H9 (cell line): Measurements from ENCODE around the gene PLXND1. TPM values are rescaled to one million over a fixed set of nuclear protein-coding genes. Genes with fewer than 3 reads are reported as not detected.

ENCODE experiments used
- DNase-seq: peaks from one replicate; pipeline ENCODE4 v3.0.0-alpha.2; 2017
- H2AFZ ChIP-seq: one replicate; pipeline ENCODE4 v1.6.1; 2013; ENCODE audit warnings: mild to moderate bottlenecking, low read length, control low read depth, moderate library complexity
- H2AK5ac ChIP-seq: 2 replicates; pipeline ENCODE4 v1.6.1; 2013; ENCODE audit warnings: low read length, control low read depth, mixed read lengths; ENCODE audit not compliant: insufficient read length
- H2BK120ac ChIP-seq: one replicate; pipeline ENCODE4 v1.6.1; 2013; ENCODE audit warnings: low read depth, mild to moderate bottlenecking, low read length, control low read depth, inconsistent platforms; ENCODE audit not compliant: poor library complexity, severe bottlenecking
- H2BK12ac ChIP-seq: 2 replicates; pipeline ENCODE4 v1.6.1; 2013; ENCODE audit warnings: low read length, control low read depth, mixed read lengths, low read depth; ENCODE audit not compliant: insufficient read length
- H2BK15ac ChIP-seq: 2 replicates; pipeline ENCODE4 v1.6.1; 2013; ENCODE audit warnings: low read depth, low read length, control low read depth
- H2BK20ac ChIP-seq: one replicate; pipeline ENCODE4 v1.6.1; 2013; ENCODE audit warnings: low read depth, mild to moderate bottlenecking, low read length, control low read depth, inconsistent platforms; ENCODE audit not compliant: poor library complexity, severe bottlenecking
- H2BK5ac ChIP-seq: 2 replicates; pipeline ENCODE4 v1.6.1; 2013; ENCODE audit warnings: low read length, control low read depth, mixed read lengths; ENCODE audit not compliant: insufficient read length
- H3K14ac ChIP-seq: 2 replicates; pipeline ENCODE4 v1.6.1; 2013; ENCODE audit warnings: low read length, control low read depth; ENCODE audit not compliant: insufficient read depth
- H3K18ac ChIP-seq: 2 replicates; pipeline ENCODE4 v1.6.1; 2013; ENCODE audit warnings: low read depth, mild to moderate bottlenecking, mixed read lengths, low read length, control low read depth; ENCODE audit not compliant: insufficient read length
- H3K23ac ChIP-seq: 2 replicates; pipeline ENCODE4 v1.6.1; 2013; ENCODE audit warnings: low read length, control low read depth, mixed read lengths, low read depth; ENCODE audit not compliant: insufficient read length
- H3K23me2 ChIP-seq: 2 replicates; pipeline ENCODE4 v1.6.1; 2013; ENCODE audit warnings: low read depth, mild to moderate bottlenecking, mixed read lengths, low read length, control low read depth; ENCODE audit not compliant: insufficient read length, poor library complexity, severe bottlenecking
- H3K27ac ChIP-seq: 2 replicates; pipeline ENCODE4 v1.5.1; 2013; ENCODE audit warnings: low read length, control low read depth, mixed read lengths, low read depth; ENCODE audit not compliant: insufficient read length
- H3K27me3 ChIP-seq: 2 replicates; pipeline ENCODE4 v1.6.1; 2013; ENCODE audit warnings: low read length, control low read depth, inconsistent platforms; ENCODE audit not compliant: insufficient read depth
- H3K4ac ChIP-seq: 2 replicates; pipeline ENCODE4 v1.6.1; 2013; ENCODE audit warnings: low read depth, mild to moderate bottlenecking, control low read depth, inconsistent platforms, low read length, moderate library complexity
- H3K4me1 ChIP-seq: 2 replicates; pipeline ENCODE4 v1.6.1; 2013; ENCODE audit warnings: low read length, control low read depth, inconsistent platforms; ENCODE audit not compliant: insufficient read depth
- H3K4me2 ChIP-seq: 2 replicates; pipeline ENCODE4 v1.6.1; 2013; ENCODE audit warnings: low read length, control low read depth, mixed read lengths; ENCODE audit not compliant: insufficient read length, insufficient read depth
- H3K56ac ChIP-seq: 2 replicates; pipeline ENCODE4 v1.6.1; 2013; ENCODE audit warnings: low read depth, mild to moderate bottlenecking, mixed read lengths, low read length, control low read depth; ENCODE audit not compliant: insufficient read length
- H3K79me1 ChIP-seq: 2 replicates; pipeline ENCODE4 v1.6.1; 2013; ENCODE audit warnings: low read depth, mild to moderate bottlenecking, moderate library complexity, low read length, control low read depth, inconsistent platforms; ENCODE audit not compliant: insufficient read depth, poor library complexity, severe bottlenecking
- H3K79me2 ChIP-seq: 2 replicates; pipeline ENCODE4 v1.6.1; 2013; ENCODE audit warnings: low read length, control low read depth, inconsistent platforms; ENCODE audit not compliant: insufficient read depth
- H3K9ac ChIP-seq: 2 replicates; pipeline ENCODE4 v1.6.1; 2013; ENCODE audit warnings: low read length, control low read depth, mixed read lengths; ENCODE audit not compliant: insufficient read length; ENCODE audit errors: extremely low read depth
- H3K9me3 ChIP-seq: one replicate; pipeline ENCODE4 v1.6.1; 2013; ENCODE audit warnings: low read depth, low read length, inconsistent platforms; ENCODE audit not compliant: control insufficient read depth
- H3T11ph ChIP-seq: one replicate; pipeline ENCODE4 v1.6.1; 2013; ENCODE audit warnings: mild to moderate bottlenecking, low read length, control low read depth, inconsistent platforms
- H4K20me1 ChIP-seq: one replicate; pipeline ENCODE4 v1.6.1; 2013; ENCODE audit not compliant: control insufficient read depth, insufficient read length, insufficient read depth
- H4K5ac ChIP-seq: 2 replicates; pipeline ENCODE4 v1.6.1; 2013; ENCODE audit warnings: low read depth, mild to moderate bottlenecking, mixed read lengths, low read length, control low read depth; ENCODE audit not compliant: insufficient read length
- H4K8ac ChIP-seq: replicated peaks from 2 replicates; pipeline ENCODE4 v1.6.1; 2013; ENCODE audit warnings: low read length, control low read depth, mixed read lengths, low read depth; ENCODE audit not compliant: insufficient read length
- H4K91ac ChIP-seq: 2 replicates; pipeline ENCODE4 v1.6.1; 2013; ENCODE audit warnings: low read depth, mild to moderate bottlenecking, moderate library complexity, mixed read lengths, low read length, control low read depth; ENCODE audit not compliant: insufficient read length
- H3K27ac Mint-ChIP-seq, 3 experiments: 2 replicates in 2 of 3; 3 replicates in 1 of 3; pipeline ENCODE4 v1.8.0; 2020 to 2021; ENCODE audit warnings: mixed read lengths in 3 of 3, mild to moderate bottlenecking in 1 of 3, moderate library complexity in 1 of 3
- H3K27me3 Mint-ChIP-seq: 2 replicates; pipeline ENCODE4 v1.8.0; 2021; ENCODE audit warnings: low read depth, mild to moderate bottlenecking, moderate library complexity, mixed read lengths
- H3K36me3 Mint-ChIP-seq, 3 experiments: 2 replicates in 2 of 3; 3 replicates in 1 of 3; pipeline ENCODE4 v1.8.0; 2020 to 2021; ENCODE audit warnings: low read depth in 3 of 3, mixed read lengths in 3 of 3; ENCODE audit not compliant: insufficient read depth in 1 of 3
- H3K4me1 Mint-ChIP-seq, 2 experiments: 2 replicates each; pipeline ENCODE4 v1.8.0; 2020; ENCODE audit warnings: mixed read lengths in 2 of 2
- H3K4me3 Mint-ChIP-seq, 2 experiments: 2 replicates in 1 of 2; 3 replicates in 1 of 2; pipeline ENCODE4 v1.8.0; 2020 to 2021; ENCODE audit warnings: mild to moderate bottlenecking in 2 of 2, mixed read lengths in 2 of 2, moderate library complexity in 1 of 2
- H3K9me3 Mint-ChIP-seq, 2 experiments: 2 replicates in 1 of 2; 3 replicates in 1 of 2; pipeline ENCODE4 v1.8.0; 2020; ENCODE audit warnings: mild to moderate bottlenecking in 2 of 2, mixed read lengths in 2 of 2, moderate library complexity in 1 of 2
- WGBS: extraction: QIAGEN DNeasy Blood & Tissue Kit; methylation state at CpG from one replicate; pipeline ENCODE4 v1.1.7; 2013; ENCODE audit warnings: missing lambda C conversion rate, low lambda C conversion rate, mixed read lengths; ENCODE audit not compliant: insufficient read length; ENCODE audit errors: extremely low coverage; 5-methylcytosine and 5-hydroxymethylcytosine counted together
- total RNA-seq: library from RNA; stranded (reverse); gene quantifications from 2 replicates; pipeline ENCODE4 v1.2.1, GENCODE V29; 2021
- TF ChIP-seq, protein P1 (sequence below): fragments of 200-600 bp; sonication (generic); conservative IDR thresholded peaks from 3 replicates; pipeline ENCODE4 v1.8.0; 2021; ENCODE audit warnings: antibody characterized with exemption, mild to moderate bottlenecking

Gene PLXND1
- total RNA-seq, 1 experiment from 2014 or later = 50.9 TPM

DNA sequence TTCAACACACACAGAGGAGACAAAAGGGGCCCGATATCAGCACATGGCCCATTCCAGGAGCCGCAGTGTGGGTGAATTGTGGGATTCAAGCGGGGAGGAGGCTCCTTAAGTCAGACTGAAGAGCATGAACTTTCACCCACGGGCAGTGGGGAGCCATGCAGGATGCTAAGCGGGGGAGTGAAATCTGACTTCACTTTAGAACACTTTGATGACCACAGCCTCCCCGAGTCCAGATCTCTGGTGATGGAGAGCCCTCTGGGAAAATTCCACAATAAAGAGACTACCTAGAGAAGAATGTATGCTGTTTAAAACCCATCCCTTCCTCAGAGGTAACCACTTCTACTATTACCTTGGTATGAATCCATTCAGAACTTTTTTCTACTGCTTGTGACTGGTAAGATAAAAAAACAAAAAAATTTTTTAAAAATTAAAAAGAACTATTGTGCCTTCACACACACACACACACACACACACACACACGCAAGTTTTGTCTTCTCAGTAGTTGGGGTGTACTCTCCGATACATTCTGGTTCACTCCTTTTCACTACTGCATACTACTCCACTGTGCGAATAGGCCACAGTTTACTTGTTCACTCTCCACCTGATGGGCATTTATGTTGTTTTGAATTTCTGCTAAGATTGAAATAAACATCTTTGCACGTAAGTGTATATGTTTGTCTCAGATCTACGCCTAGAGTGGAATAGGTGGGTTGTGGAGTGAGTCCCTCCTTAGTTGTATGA, 65.5 kb downstream of the PLXND1 start:
- no peak overlapping the region for H2BK120ac ChIP-seq
- TF ChIP-seq, protein P1, sequence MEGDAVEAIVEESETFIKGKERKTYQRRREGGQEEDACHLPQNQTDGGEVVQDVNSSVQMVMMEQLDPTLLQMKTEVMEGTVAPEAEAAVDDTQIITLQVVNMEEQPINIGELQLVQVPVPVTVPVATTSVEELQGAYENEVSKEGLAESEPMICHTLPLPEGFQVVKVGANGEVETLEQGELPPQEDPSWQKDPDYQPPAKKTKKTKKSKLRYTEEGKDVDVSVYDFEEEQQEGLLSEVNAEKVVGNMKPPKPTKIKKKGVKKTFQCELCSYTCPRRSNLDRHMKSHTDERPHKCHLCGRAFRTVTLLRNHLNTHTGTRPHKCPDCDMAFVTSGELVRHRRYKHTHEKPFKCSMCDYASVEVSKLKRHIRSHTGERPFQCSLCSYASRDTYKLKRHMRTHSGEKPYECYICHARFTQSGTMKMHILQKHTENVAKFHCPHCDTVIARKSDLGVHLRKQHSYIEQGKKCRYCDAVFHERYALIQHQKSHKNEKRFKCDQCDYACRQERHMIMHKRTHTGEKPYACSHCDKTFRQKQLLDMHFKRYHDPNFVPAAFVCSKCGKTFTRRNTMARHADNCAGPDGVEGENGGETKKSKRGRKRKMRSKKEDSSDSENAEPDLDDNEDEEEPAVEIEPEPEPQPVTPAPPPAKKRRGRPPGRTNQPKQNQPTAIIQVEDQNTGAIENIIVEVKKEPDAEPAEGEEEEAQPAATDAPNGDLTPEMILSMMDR = no peak

More for the DNA sequence above, 65.5 kb downstream of the PLXND1 start:
- Histone ChIP-seq H4K8ac (no peak overlapping the region), H3T11ph (no peak overlapping the region), H2BK12ac (no peak overlapping the region), H3K79me2 (no peaks in the 10 kb centered on the region), H3K56ac (no peak overlapping the region), H3K23ac (no peak overlapping the region), H3K27me3 (no peaks in the 10 kb centered on the region; the same call in 1 of the 2 replicates), H4K20me1 (no peaks in the 10 kb centered on the region), H2BK5ac (no peak overlapping the region), H3K9me3 (no peaks in the 10 kb centered on the region), H3K4me2 (no peak overlapping the region), H2AFZ (no peak overlapping the region), H3K79me1 (no peaks in the 10 kb centered on the region), H4K5ac (no peak overlapping the region), H2BK15ac (no peak overlapping the region), H3K27ac (no peak overlapping the region), H4K91ac (no peak overlapping the region), H3K14ac (no peak overlapping the region), H3K23me2 (no peaks in the 10 kb centered on the region), H2AK5ac (no peak overlapping the region), H3K4ac (no peak overlapping the region), H3K4me1 (peaks cover 2% of the 10 kb centered on the region; the same call in 1 of the 2 replicates), H3K9ac (no peak overlapping the region), H2BK20ac (no peak overlapping the region), H3K18ac (no peak overlapping the region)
- no peak overlapping the region for H3K4me3 Mint-ChIP-seq
- no peaks in the 10 kb centered on the region for H3K36me3 Mint-ChIP-seq
- WGBS = no CpG with 5 or more reads among the region's 11 CpGs
- peaks cover 24 to 34% of the 10 kb centered on the region in 2 experiments for H3K4me1 Mint-ChIP-seq
- DNase-seq = no peak
- no peak overlapping the region for H3K27ac Mint-ChIP-seq
- peaks cover 3% of the 10 kb centered on the region for H3K27me3 Mint-ChIP-seq
- 0 out of 5 replicates have a peak, but pooled peaks cover 0 to 3% of the 10 kb centered on the region in 2 experiments for H3K9me3 Mint-ChIP-seq
